HepG2 (cell line): Measurements from ENCODE around the gene BATF2. TPM values are rescaled to one million over a fixed set of nuclear protein-coding genes. Genes with fewer than 3 reads are reported as not detected.

Experiments
- CAMTA2 ChIP-seq: sonication (generic); formaldehyde crosslinking; IDR thresholded peaks from 2 replicates; pipeline ENCODE4 v1.4.0; 2020; ENCODE audit warnings: mild to moderate bottlenecking, missing genetic modification reagents, borderline replicate concordance
- FOSL2 ChIP-seq: sonication (generic); formaldehyde crosslinking; IDR thresholded peaks from 2 replicates; pipeline ENCODE4 v1.4.0; 2020; ENCODE audit warnings: missing genetic modification reagents
- FOXA1 ChIP-seq, 2 experiments: fragments of 450-650 bp in 1 of 2; sonication (generic) in 1 of 2; formaldehyde crosslinking in 1 of 2; IDR thresholded peaks; 2 replicates each; pipeline versions ENCODE4 v1.4.0 to v1.6.1; 2016 to 2020; ENCODE audit warnings: missing genetic modification reagents in 1 of 2
- GATA4 ChIP-seq: sonication (generic); IDR thresholded peaks from 2 replicates; pipeline ENCODE4 v1.6.1; 2016; ENCODE audit warnings: antibody characterized with exemption, low read depth, borderline replicate concordance
- GRHL1 ChIP-seq: sonication (generic); formaldehyde crosslinking; conservative IDR thresholded peaks from 2 replicates; pipeline ENCODE4 v1.8.0; 2022; ENCODE audit warnings: missing genetic modification reagents
- KAT2B ChIP-seq: fragments of 150-350 bp; IDR thresholded peaks from 2 replicates; pipeline ENCODE4 v1.6.1; 2014; ENCODE audit warnings: low read depth, low read length, borderline replicate concordance
- KLF11 ChIP-seq: IDR thresholded peaks from 2 replicates; pipeline ENCODE4 v1.6.1; 2016; ENCODE audit warnings: missing compliant biosample characterization
- MATR3 ChIP-seq: sonication (generic); formaldehyde crosslinking; IDR thresholded peaks from 2 replicates; pipeline ENCODE4 v1.4.0; 2020; ENCODE audit warnings: missing genetic modification reagents
- ONECUT2 ChIP-seq: sonication (generic); formaldehyde crosslinking; IDR thresholded peaks from 2 replicates; pipeline ENCODE4 v1.4.0; 2020; ENCODE audit warnings: missing genetic modification reagents
- POLR2AphosphoS2 ChIP-seq: IDR thresholded peaks from 2 replicates; pipeline ENCODE4 v1.6.1; 2011; ENCODE audit warnings: low read depth, low read length, improper control_type of control experiment
- SIX4 ChIP-seq: sonication (generic); formaldehyde crosslinking; IDR thresholded peaks from 2 replicates; pipeline ENCODE4 v1.4.0; 2020; ENCODE audit warnings: missing genetic modification reagents
- ZBTB21 ChIP-seq: sonication (generic); formaldehyde crosslinking; IDR thresholded peaks from 2 replicates; pipeline ENCODE4 v1.4.0; 2020; ENCODE audit warnings: missing genetic modification reagents
- ZBTB34 ChIP-seq: sonication (generic); formaldehyde crosslinking; IDR thresholded peaks from 2 replicates; pipeline ENCODE4 v1.8.0; 2022; ENCODE audit warnings: mild to moderate bottlenecking, missing genetic modification reagents
- ZKSCAN5 ChIP-seq: sonication (generic); formaldehyde crosslinking; IDR thresholded peaks from 2 replicates; pipeline ENCODE4 v1.5.1; 2020; ENCODE audit warnings: mild to moderate bottlenecking, missing genetic modification reagents
- ZNF136 ChIP-seq: sonication (generic); formaldehyde crosslinking; IDR thresholded peaks from 2 replicates; pipeline ENCODE4 v1.8.1; 2022; ENCODE audit warnings: low read depth, mild to moderate bottlenecking, moderate library complexity, missing genetic modification reagents
- ZNF234 ChIP-seq: sonication (generic); formaldehyde crosslinking; conservative IDR thresholded peaks from 2 replicates; pipeline ENCODE4 v1.5.1; 2020; ENCODE audit warnings: mild to moderate bottlenecking, missing genetic modification reagents
- ZNF260 ChIP-seq: sonication (generic); formaldehyde crosslinking; IDR thresholded peaks from 2 replicates; pipeline ENCODE4 v1.4.0; 2020; ENCODE audit warnings: missing genetic modification reagents, low read depth, mild to moderate bottlenecking, borderline replicate concordance
- ZNF263 ChIP-seq: sonication (generic); formaldehyde crosslinking; IDR thresholded peaks from 2 replicates; pipeline ENCODE4 v1.4.0; 2020; ENCODE audit warnings: missing genetic modification reagents
- ZNF30 ChIP-seq: sonication (generic); formaldehyde crosslinking; IDR thresholded peaks from 2 replicates; pipeline ENCODE4 v1.5.0; 2020; ENCODE audit warnings: mild to moderate bottlenecking, missing genetic modification reagents
- ZNF383 ChIP-seq: sonication (generic); formaldehyde crosslinking; IDR thresholded peaks from 2 replicates; pipeline ENCODE4 v1.4.0; 2020; ENCODE audit warnings: missing genetic modification reagents, mild to moderate bottlenecking, borderline replicate concordance
- ZNF513 ChIP-seq: sonication (generic); formaldehyde crosslinking; conservative IDR thresholded peaks from 2 replicates; pipeline ENCODE4 v1.5.0; 2020; ENCODE audit warnings: missing genetic modification reagents
- ZNF552 ChIP-seq: sonication (generic); formaldehyde crosslinking; IDR thresholded peaks from 2 replicates; pipeline ENCODE4 v1.9.0; 2022; ENCODE audit warnings: missing genetic modification reagents, mild to moderate bottlenecking, borderline replicate concordance
- ZNF674 ChIP-seq: sonication (generic); formaldehyde crosslinking; IDR thresholded peaks from 2 replicates; pipeline ENCODE4 v1.5.0; 2020; ENCODE audit warnings: low read depth, mild to moderate bottlenecking, missing genetic modification reagents
- ZNF737 ChIP-seq: sonication (generic); formaldehyde crosslinking; IDR thresholded peaks from 2 replicates; pipeline ENCODE4 v1.5.0; 2020; ENCODE audit warnings: missing genetic modification reagents, mild to moderate bottlenecking, borderline replicate concordance
- polyA plus RNA-seq, 8 experiments: library from polyadenylated mRNA; depleted of rRNA in 3 of 8; stranded (reverse) in 7 of 8; unstranded in 1 of 8; fragments of >200 nt; fragmentation: Illumina TruSeq in 4 of 8; extraction: Trizol in 4 of 8; gene quantifications; 2 replicates each; pipeline versions ENCODE4 v1.2.1 to v1.2.3, GENCODE V29; 2011 to 2016; ENCODE audit warnings: low read depth in 4 of 8, missing spikeins in 1 of 8, mixed read lengths in 1 of 8; ENCODE audit not compliant: insufficient read depth in 1 of 8
- total RNA-seq, 5 experiments: library from RNA; depleted of rRNA; stranded (reverse); fragments of >200 nt; fragmentation: Illumina TruSeq; extraction: Trizol; gene quantifications; 2 replicates each; pipeline ENCODE4 v1.2.3, GENCODE V29; 2016; ENCODE audit warnings: low read depth in 1 of 5

BATF2 gene
- total and polyA plus RNA-seq, 2 of the 13 experiments (the other 11 are each of a cell fraction or from before 2014, with no cell fraction given): 2.8 to 3.9 TPM

GRCh38 chr11:65013888-65014725 is 17.3 kb upstream of the BATF2 start, which contains the start of gene ARL2 (continued):
- TF ChIP-seq MATR3 (CRISPR knock-in tag): no peak
- no peak for TF ChIP-seq ONECUT2
- peak; percentile 45; the same call in 1 of the 2 replicates for TF ChIP-seq ZNF263 (CRISPR knock-in tag)
- TF ChIP-seq FOXA1 (IDR thresholded peaks at IDR 0.05): no peak
- TF ChIP-seq FOXA1 (CRISPR knock-in tag; IDR thresholded peaks at IDR 0.05): no peak; the same call in 1 of the 2 replicates
- no peak for TF ChIP-seq ZNF136 (CRISPR knock-in tag)
- 0 out of 2 replicates have a peak, but pooled peaks have one; percentile 8 for TF ChIP-seq FOSL2 (CRISPR knock-in tag)
- peak; percentile 89 for TF ChIP-seq ZNF383 (CRISPR knock-in tag)
- TF ChIP-seq ZNF234 (CRISPR knock-in tag): no peak
- TF ChIP-seq ZNF30 (CRISPR knock-in tag): no peak
- TF ChIP-seq ZBTB21: no peak
- TF ChIP-seq SIX4 (CRISPR knock-in tag): 0 out of 2 replicates have a peak, but pooled peaks have one; percentile 6
- TF ChIP-seq ZNF737: 0 out of 2 replicates have a peak, but pooled peaks have one; percentile 37
- 0 out of 2 replicates have a peak, but pooled peaks have one; percentile 59 for TF ChIP-seq ZNF552 (CRISPR knock-in tag)
- 0 out of 2 replicates have a peak, but pooled peaks have one; percentile 67 for TF ChIP-seq CAMTA2 (CRISPR knock-in tag)
- no peak for TF ChIP-seq ZKSCAN5 (CRISPR knock-in tag)
- TF ChIP-seq KAT2B: no peak
- no peak for TF ChIP-seq KLF11 (CRISPR knock-in tag)
- TF ChIP-seq POLR2AphosphoS2: no peak
- TF ChIP-seq ZNF260 (CRISPR knock-in tag): no peak
- TF ChIP-seq ZNF674 (CRISPR knock-in tag): no peak
- no peak for TF ChIP-seq ZNF513 (CRISPR knock-in tag)
- TF ChIP-seq GATA4: no peak
- no peak for TF ChIP-seq GRHL1 (CRISPR knock-in tag)
- TF ChIP-seq ZBTB34 (CRISPR knock-in tag): no peak; the same call in 1 of the 2 replicates
